ENCODE results near the gene IL2RA. TPM values are rescaled to one million over a fixed set of nuclear protein-coding genes. Genes with fewer than 3 reads are reported as not detected.

Gene IL2RA
- polyA plus RNA-seq, 1 donor from 2014 or later = not detected

- TF ChIP-seq POLR2AphosphoS5 (IDR thresholded peaks at IDR 0.05) (no peak), MXI1 (conservative IDR thresholded peaks at IDR 0.05; ENCODE audit: poor library complexity, severe bottlenecking) (no peak), REST (IDR thresholded peaks at IDR 0.05; ENCODE audit: borderline replicate concordance) (no peak), EP300 (conservative IDR thresholded peaks at IDR 0.05; ENCODE audit: poor library complexity, severe bottlenecking) (no peak), RAD21 (conservative IDR thresholded peaks at IDR 0.05) (no peak), SMC3 (conservative IDR thresholded peaks at IDR 0.05; ENCODE audit: poor library complexity) (no peak), TAF1 (IDR thresholded peaks at IDR 0.05; ENCODE audit: low read depth) (no peak), CTCF (IDR thresholded peaks at IDR 0.05; ENCODE audit: poor library complexity, severe bottlenecking) (no peak), EZH2 (IDR thresholded peaks at IDR 0.05; ENCODE audit: borderline replicate concordance, insufficient read depth, low read length, poor library complexity, severe bottlenecking) (no peak)
- Histone ChIP-seq H3K4me2 (ENCODE audit: low read length) (no peak overlapping the region), H3K9ac (ENCODE audit: low read length) (no peak overlapping the region), H3K9me3 (ENCODE audit: low read length) (no peaks in the 10 kb centered on the region), H3K9me2 (ENCODE audit: insufficient read depth, low read length) (no peaks in the 10 kb centered on the region), H3K79me2 (replicated peaks; ENCODE audit: insufficient read depth, low read length) (no peaks in the 10 kb centered on the region), H3K27me3 (ENCODE audit: insufficient read depth, low read depth, low read length) (no peaks in the 10 kb centered on the region), H2AFZ (ENCODE audit: low read depth, low read length) (no peak overlapping the region), H3K36me3 (ENCODE audit: insufficient read depth, low read length) (no peaks in the 10 kb centered on the region), H4K20me1 (ENCODE audit: insufficient read depth) (no peaks in the 10 kb centered on the region), H3K27ac (ENCODE audit: low read length) (no peak overlapping the region), H3F3A (ENCODE audit: insufficient read depth, low read length, poor library complexity, severe bottlenecking) (no peaks in the 10 kb centered on the region), H3K4me3 (ENCODE audit: low read length) (no peak overlapping the region)
These were observed 6.2 kb downstream of the IL2RA start for GRCh38 chr10:6055929-6056328.

GRCh38 chr10:6054884-6055283 lies 7.3 kb downstream of the IL2RA start:
- H4K20me1 ChIP-seq (ENCODE audit: insufficient read depth) = no peaks in the 10 kb centered on the region
- no peak overlapping the region for H3K4me3 ChIP-seq (ENCODE audit: low read length)
- no peak overlapping the region for H3K4me2 ChIP-seq (ENCODE audit: low read length)
- H3K9me3 ChIP-seq (ENCODE audit: low read length) = no peaks in the 10 kb centered on the region
- no peaks in the 10 kb centered on the region for H3K9me2 ChIP-seq (ENCODE audit: insufficient read depth, low read length)
- no peaks in the 10 kb centered on the region for H3K27me3 ChIP-seq (ENCODE audit: insufficient read depth, low read depth, low read length)
- no peaks in the 10 kb centered on the region for H3K36me3 ChIP-seq (ENCODE audit: insufficient read depth, low read length)
- H3K9ac ChIP-seq (ENCODE audit: low read length) = no peak overlapping the region
- no peaks in the 10 kb centered on the region for H3K79me2 ChIP-seq (replicated peaks; ENCODE audit: insufficient read depth, low read length)
- TF ChIP-seq SMC3 (conservative IDR thresholded peaks at IDR 0.05; ENCODE audit: poor library complexity) (no peak), CTCF (IDR thresholded peaks at IDR 0.05; ENCODE audit: poor library complexity, severe bottlenecking) (no peak), EP300 (conservative IDR thresholded peaks at IDR 0.05; ENCODE audit: poor library complexity, severe bottlenecking) (no peak), REST (IDR thresholded peaks at IDR 0.05; ENCODE audit: borderline replicate concordance) (no peak), MXI1 (conservative IDR thresholded peaks at IDR 0.05; ENCODE audit: poor library complexity, severe bottlenecking) (no peak), TAF1 (IDR thresholded peaks at IDR 0.05; ENCODE audit: low read depth) (no peak), RAD21 (conservative IDR thresholded peaks at IDR 0.05) (no peak), EZH2 (IDR thresholded peaks at IDR 0.05; ENCODE audit: borderline replicate concordance, insufficient read depth, low read length, poor library complexity, severe bottlenecking) (no peak), POLR2AphosphoS5 (IDR thresholded peaks at IDR 0.05) (no peak)
- H2AFZ ChIP-seq (ENCODE audit: low read depth, low read length) = no peak overlapping the region
- no peak overlapping the region for H3K27ac ChIP-seq (ENCODE audit: low read length)
- no peaks in the 10 kb centered on the region for H3F3A ChIP-seq (ENCODE audit: insufficient read depth, low read length, poor library complexity, severe bottlenecking)

Data from neural cell (in vitro differentiated cells).